Activated CD8-positive, alpha-beta memory T cell treated with anti-CD3 and anti-CD28 coated beads, Interleukin-2, amount 50 U/mL, for 4 hours (primary cell): Measurements from ENCODE around the gene ADGRL3.

ENCODE experiments used
- DNase-seq: peaks from one replicate; pipeline ENCODE4 v3.0.0-alpha.2; 2020

The ADGRL3 gene

GRCh38 chr4:61200187-61200915, at the start of gene ADGRL3:
Gene ADGRL3, plus strand, starts transcription at chr4:61200326.
- DNase-seq, result no peak

GRCh38 chr4:61152433-61152832, 47.7 kb upstream of the ADGRL3 start:
- no peak for DNase-seq

GRCh38 chr4:61160478-61160877, 39.6 kb upstream of the ADGRL3 start:
- DNase-seq, result no peak

- no peak for DNase-seq
These were observed 38.0 kb upstream of the ADGRL3 start for GRCh38 chr4:61162116-61162515.

- DNase-seq, result no peak
These were observed 26.3 kb upstream of the ADGRL3 start for GRCh38 chr4:61173799-61174198.

- DNase-seq, result no peak
These were observed 24.6 kb upstream of the ADGRL3 start for GRCh38 chr4:61175495-61175894.

GRCh38 chr4:61177367-61177766, 22.8 kb upstream of the ADGRL3 start:
- DNase-seq, result no peak

- DNase-seq, result no peak
These were observed 19.7 kb upstream of the ADGRL3 start for GRCh38 chr4:61180405-61180804.

- DNase-seq, result no peak
These were observed 17.2 kb upstream of the ADGRL3 start for GRCh38 chr4:61182915-61183314.

GRCh38 chr4:61185288-61185687, 14.8 kb upstream of the ADGRL3 start:
- no peak for DNase-seq

- no peak for DNase-seq
These were observed 7.7 kb upstream of the ADGRL3 start for GRCh38 chr4:61192392-61192791.

- no peak for DNase-seq
These were observed 6.3 kb upstream of the ADGRL3 start for GRCh38 chr4:61193863-61194262.

GRCh38 chr4:61194571-61194970, 5.6 kb upstream of the ADGRL3 start:
- DNase-seq, result no peak

- DNase-seq, result no peak
These were observed 5.0 kb upstream of the ADGRL3 start for GRCh38 chr4:61195101-61195500.

GRCh38 chr4:61198686-61199085, 1.4 kb upstream of the ADGRL3 start:
- DNase-seq, result no peak

- no peak for DNase-seq
These were observed 296 bp upstream of the ADGRL3 start for GRCh38 chr4:61199873-61200186.

GRCh38 chr4:61200916-61201526, 895 bp downstream of the ADGRL3 start:
- no peak for DNase-seq

- DNase-seq, result no peak
These were observed 1.4 kb downstream of the ADGRL3 start for GRCh38 chr4:61201561-61201960.

GRCh38 chr4:61201961-61202637, 2.0 kb downstream of the ADGRL3 start:
- no peak for DNase-seq

GRCh38 chr4:61202638-61203435, 2.7 kb downstream of the ADGRL3 start:
- DNase-seq, result no peak

GRCh38 chr4:61203436-61203790, 3.3 kb downstream of the ADGRL3 start:
- DNase-seq, result no peak

GRCh38 chr4:61204353-61205060, 4.4 kb downstream of the ADGRL3 start:
- DNase-seq, result no peak

GRCh38 chr4:61205066-61205465, 4.9 kb downstream of the ADGRL3 start:
- no peak for DNase-seq
